Mesenchymal stem cell (in vitro differentiated cells and primary cell): ENCODE results near the gene NUDT17.
A peak's percentile ranks its signal among the peaks of the same experiment; 100 is the strongest.

ENCODE experiments used
- DNase-seq: peaks from one replicate; pipeline ENCODE4 v3.0.0-alpha.2; 2013
- H2AFZ ChIP-seq: one replicate; pipeline ENCODE4 v1.6.1; 2013; ENCODE audit warnings: low read depth, mild to moderate bottlenecking, control low read depth, inconsistent platforms, low read length, moderate library complexity
- H2AK5ac ChIP-seq: 2 replicates; pipeline ENCODE4 v1.6.1; 2013; ENCODE audit warnings: low read length, moderate library complexity, mild to moderate bottlenecking, inconsistent platforms; ENCODE audit not compliant: severe bottlenecking
- H2BK120ac ChIP-seq: one replicate; pipeline ENCODE4 v1.6.1; 2013; ENCODE audit warnings: low read depth, mild to moderate bottlenecking, inconsistent platforms, low read length, moderate library complexity
- H2BK12ac ChIP-seq, 2 experiments: one replicate each; pipeline ENCODE4 v1.6.1; 2013; ENCODE audit warnings: inconsistent platforms in 2 of 2, low read length in 2 of 2, mild to moderate bottlenecking in 2 of 2, moderate library complexity in 2 of 2, control low read depth in 1 of 2
- H2BK15ac ChIP-seq: one replicate; pipeline ENCODE4 v1.6.1; 2013; ENCODE audit warnings: mild to moderate bottlenecking, low read depth, inconsistent platforms; ENCODE audit not compliant: poor library complexity, severe bottlenecking
- H2BK5ac ChIP-seq: 2 replicates; pipeline ENCODE4 v1.6.1; 2013; ENCODE audit warnings: low read depth, mild to moderate bottlenecking, low read length, control low read depth, inconsistent platforms; ENCODE audit not compliant: poor library complexity, severe bottlenecking
- H3K14ac ChIP-seq, 2 experiments: one replicate each; pipeline ENCODE4 v1.6.1; 2013; ENCODE audit warnings: inconsistent platforms in 2 of 2, low read length in 2 of 2, control low read depth in 1 of 2, mild to moderate bottlenecking in 1 of 2, moderate library complexity in 1 of 2
- H3K18ac ChIP-seq, 2 experiments: one replicate each; pipeline ENCODE4 v1.6.1; 2013; ENCODE audit warnings: inconsistent platforms in 2 of 2, low read length in 2 of 2, control low read depth in 1 of 2, low read depth in 1 of 2, mild to moderate bottlenecking in 1 of 2
- H3K23ac ChIP-seq, 2 experiments: one replicate each; pipeline ENCODE4 v1.6.1; 2013; ENCODE audit warnings: inconsistent platforms in 2 of 2, low read length in 2 of 2, mild to moderate bottlenecking in 2 of 2, moderate library complexity in 2 of 2, control low read depth in 1 of 2
- H3K27ac ChIP-seq: 2 replicates; pipeline ENCODE4 v1.5.1; 2013; ENCODE audit warnings: mild to moderate bottlenecking, moderate library complexity, low read length, control low read depth, inconsistent platforms; ENCODE audit not compliant: poor library complexity, severe bottlenecking
- H3K27me3 ChIP-seq, 2 experiments: 2 replicates each; pipeline versions ENCODE4 v1.6.1 to v1.7.0; 2013; ENCODE audit warnings: low read length in 2 of 2, mild to moderate bottlenecking in 2 of 2, moderate library complexity in 2 of 2, control low read depth in 1 of 2, inconsistent platforms in 1 of 2; ENCODE audit not compliant: control insufficient read depth in 1 of 2, insufficient read depth in 1 of 2
- H3K36me3 ChIP-seq, 2 experiments: 2 replicates each; pipeline versions ENCODE4 v1.6.1 to v1.7.0; 2013; ENCODE audit warnings: low read length in 2 of 2, control low read depth in 1 of 2, inconsistent platforms in 1 of 2, low read depth in 1 of 2, mild to moderate bottlenecking in 1 of 2; ENCODE audit not compliant: insufficient read depth in 2 of 2, control insufficient read depth in 1 of 2
- H3K4ac ChIP-seq, 2 experiments: one replicate each; pipeline ENCODE4 v1.6.1; 2013; ENCODE audit warnings: inconsistent platforms in 2 of 2, low read length in 2 of 2, mild to moderate bottlenecking in 2 of 2, moderate library complexity in 2 of 2, control low read depth in 1 of 2, low read depth in 1 of 2
- H3K4me1 ChIP-seq: 2 replicates; pipeline ENCODE4 v1.6.1; 2013; ENCODE audit warnings: low read depth, low read length, control low read depth; ENCODE audit not compliant: control insufficient read depth, insufficient read depth
- H3K4me2 ChIP-seq: 2 replicates; pipeline ENCODE4 v1.6.1; 2013; ENCODE audit warnings: low read length, mild to moderate bottlenecking, inconsistent platforms; ENCODE audit not compliant: poor library complexity, severe bottlenecking
- H3K4me3 ChIP-seq, 2 experiments: 2 replicates each; pipeline versions ENCODE4 v1.5.1 to v1.7.0; 2013; ENCODE audit warnings: low read length in 2 of 2, mild to moderate bottlenecking in 2 of 2, control low read depth in 1 of 2, low read depth in 1 of 2; ENCODE audit not compliant: insufficient read depth in 1 of 2
- H3K79me1 ChIP-seq: replicated peaks from 2 replicates; pipeline ENCODE4 v1.6.1; 2013; ENCODE audit warnings: mild to moderate bottlenecking, control low read depth, low read length, inconsistent platforms; ENCODE audit not compliant: poor library complexity, severe bottlenecking
- H3K9ac ChIP-seq: 2 replicates; pipeline ENCODE4 v1.7.0; 2013; ENCODE audit warnings: mild to moderate bottlenecking, low read length, moderate library complexity
- H3K9me3 ChIP-seq: 2 replicates; pipeline ENCODE4 v1.7.0; 2013; ENCODE audit warnings: mild to moderate bottlenecking, low read length; ENCODE audit not compliant: control insufficient read depth
- H4K8ac ChIP-seq: one replicate; pipeline ENCODE4 v1.6.1; 2013; ENCODE audit warnings: inconsistent platforms, mild to moderate bottlenecking, low read length, moderate library complexity
- H4K91ac ChIP-seq: one replicate; pipeline ENCODE4 v1.6.1; 2013; ENCODE audit warnings: mild to moderate bottlenecking, low read length, inconsistent platforms
- WGBS: methylation state at CpG from one replicate; pipeline ENCODE4 v1.1.7; 2013; ENCODE audit warnings: mixed read lengths; 5-methylcytosine and 5-hydroxymethylcytosine counted together

The NUDT17 gene

DNA sequence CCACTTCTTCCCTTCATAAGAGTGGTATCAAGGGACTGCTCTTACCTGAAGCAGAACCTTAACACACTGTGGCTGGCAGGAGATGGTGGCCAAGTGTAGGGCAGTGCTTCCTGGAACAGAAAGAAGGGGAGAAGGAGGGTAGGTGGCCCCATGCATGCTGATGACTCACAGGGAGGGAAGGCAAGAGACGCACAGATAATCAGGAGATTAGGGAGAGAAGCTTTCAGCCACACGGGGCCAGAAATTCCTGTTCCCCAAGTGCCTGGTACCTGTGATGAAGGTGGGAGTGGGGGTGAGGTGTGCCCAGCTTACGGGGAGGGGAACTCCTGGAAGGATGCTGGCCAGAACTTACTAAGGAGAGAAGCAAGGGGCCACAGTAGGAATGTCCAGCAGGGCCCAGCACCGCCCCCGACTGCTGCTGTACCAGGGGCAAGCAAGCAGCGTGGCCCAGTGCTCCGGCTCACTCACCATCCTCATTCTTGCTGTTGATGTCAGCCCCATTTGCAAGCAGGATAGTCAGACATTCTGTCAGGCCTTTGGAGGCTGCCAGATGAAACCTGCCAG is 32.6 kb downstream of the NUDT17 start:
- WGBS: 79% methylated on average over 7 of the region's 7 CpGs
- H3K36me3 ChIP-seq: no peaks in the 10 kb centered on the region
- H4K8ac ChIP-seq: no peak overlapping the region
- no peak overlapping the region for H2BK120ac ChIP-seq
- no peak overlapping the region for H3K4me3 ChIP-seq
- H4K91ac ChIP-seq: no peak overlapping the region
- H3K9me3 ChIP-seq: no peaks in the 10 kb centered on the region
- H3K9ac ChIP-seq: no peak overlapping the region
- DNase-seq: no peak
- no peak overlapping the region for H3K4ac ChIP-seq
- H3K4me1 ChIP-seq: peaks cover 5% of the 10 kb centered on the region
- no peak overlapping the region for H3K27ac ChIP-seq
- no peaks in the 10 kb centered on the region for H3K27me3 ChIP-seq
- no peak overlapping the region for H3K23ac ChIP-seq
- no peaks in the 10 kb centered on the region for H3K79me1 ChIP-seq
- no peak overlapping the region for H3K4me2 ChIP-seq
- H2AFZ ChIP-seq: no peak overlapping the region
- no peak overlapping the region for H2BK15ac ChIP-seq
- H3K18ac ChIP-seq: no peak overlapping the region
- H2BK12ac ChIP-seq: peak overlapping the region in 1 of 2 experiments; percentile 29
- no peak overlapping the region for H2BK5ac ChIP-seq
- H3K14ac ChIP-seq: no peak overlapping the region
- H2AK5ac ChIP-seq: no peak overlapping the region

DNA sequence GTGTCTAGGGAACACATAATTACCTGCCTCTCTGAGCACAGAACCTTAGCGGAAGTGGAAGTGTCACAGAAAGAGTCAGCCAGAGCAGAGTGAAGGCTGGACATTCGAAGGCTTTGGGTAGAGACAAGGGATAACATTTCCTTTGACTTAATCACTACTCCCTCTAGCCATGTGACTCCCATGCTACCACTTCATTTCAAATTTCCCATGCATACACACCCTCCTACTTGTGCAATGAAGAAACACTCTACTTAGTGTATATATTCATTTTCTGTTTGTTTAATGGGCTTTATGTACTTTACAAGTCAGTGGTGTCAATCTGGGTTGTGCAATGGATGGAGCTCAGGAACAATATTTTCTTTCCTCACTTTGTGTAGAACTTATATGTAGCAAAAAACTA is 33.3 kb downstream of the NUDT17 start:
- Histone ChIP-seq H3K27me3 (no peaks in the 10 kb centered on the region), H4K8ac (no peak overlapping the region), H2BK120ac (no peak overlapping the region), H3K23ac (no peak overlapping the region), H3K4me3 (no peak overlapping the region), H3K27ac (no peak overlapping the region), H3K9me3 (no peaks in the 10 kb centered on the region), H3K14ac (no peak overlapping the region), H2BK5ac (no peak overlapping the region), H2BK15ac (no peak overlapping the region), H3K4me1 (peaks cover 5% of the 10 kb centered on the region), H3K4me2 (no peak overlapping the region), H3K4ac (no peak overlapping the region), H3K79me1 (no peaks in the 10 kb centered on the region), H2AFZ (no peak overlapping the region), H3K36me3 (no peaks in the 10 kb centered on the region), H2AK5ac (no peak overlapping the region), H3K9ac (no peak overlapping the region), H3K18ac (no peak overlapping the region), H4K91ac (no peak overlapping the region), H2BK12ac (no peak overlapping the region)
- 100% methylated on average over 1 of the region's 2 CpGs for WGBS
- peak; percentile 26 for DNase-seq

DNA sequence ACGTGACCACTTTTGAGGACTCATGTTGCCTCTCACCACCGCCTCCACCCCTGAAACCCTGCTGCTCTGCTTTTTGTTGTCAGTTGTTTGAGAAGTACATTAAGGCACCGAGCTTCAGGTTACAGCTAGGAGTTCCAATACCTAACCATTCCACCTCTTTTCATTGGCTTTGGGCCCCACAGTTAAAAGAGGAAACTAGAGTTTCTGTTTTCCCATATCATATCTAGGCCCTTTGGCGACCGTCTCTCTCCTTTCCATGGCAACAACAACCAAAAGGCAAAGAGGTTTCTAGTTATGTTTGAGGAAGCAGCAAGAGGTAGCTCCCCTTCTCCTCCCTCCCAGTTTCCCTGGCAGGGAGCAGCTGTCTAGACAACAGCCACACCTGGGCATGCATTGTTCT is 34.3 kb downstream of the NUDT17 start:
- H3K9ac ChIP-seq: no peak overlapping the region
- no peak overlapping the region for H2BK12ac ChIP-seq
- no peaks in the 10 kb centered on the region for H3K36me3 ChIP-seq
- WGBS: 46% methylated on average over 3 of the region's 5 CpGs
- no peaks in the 10 kb centered on the region for H3K9me3 ChIP-seq
- no peak overlapping the region for H3K18ac ChIP-seq
- H3K79me1 ChIP-seq: no peaks in the 10 kb centered on the region
- peak overlapping the region in 1 of 2 experiments; percentile 20 for H3K14ac ChIP-seq
- no peaks in the 10 kb centered on the region for H3K27me3 ChIP-seq
- no peak overlapping the region for H3K4me2 ChIP-seq
- no peak overlapping the region for H3K4me3 ChIP-seq
- no peak overlapping the region for H4K8ac ChIP-seq
- no peak overlapping the region for H3K4ac ChIP-seq
- H3K27ac ChIP-seq: no peak overlapping the region
- no peak overlapping the region for H2AFZ ChIP-seq
- no peak for DNase-seq
- no peak overlapping the region for H2AK5ac ChIP-seq
- H3K23ac ChIP-seq: no peak overlapping the region
- no peak overlapping the region for H4K91ac ChIP-seq
- H2BK5ac ChIP-seq: no peak overlapping the region
- no peak overlapping the region for H2BK15ac ChIP-seq
- no peak overlapping the region for H2BK120ac ChIP-seq
- H3K4me1 ChIP-seq: peaks cover 6% of the 10 kb centered on the region

DNA sequence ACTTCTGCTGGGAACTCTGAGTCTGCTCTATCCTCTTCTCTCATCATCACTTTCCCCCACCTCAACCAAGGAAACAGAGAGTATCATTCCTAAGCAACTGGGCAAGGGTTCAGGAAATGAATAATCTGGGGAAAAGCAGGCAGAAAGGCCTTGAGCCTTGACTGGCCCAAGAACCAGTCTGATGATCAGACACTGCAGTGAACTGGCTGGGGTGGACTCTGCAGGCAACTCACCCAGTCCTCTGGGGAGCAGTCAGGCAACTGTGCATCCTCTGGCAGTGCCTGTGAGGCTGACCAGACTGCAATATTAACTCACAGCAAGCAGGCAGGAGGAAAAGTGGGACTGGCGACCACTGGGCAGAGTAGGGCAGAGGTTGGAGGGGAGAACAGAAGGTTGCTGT is 39.2 kb downstream of the NUDT17 start:
- H2BK5ac ChIP-seq: no peak overlapping the region
- H3K14ac ChIP-seq: no peak overlapping the region
- H2BK120ac ChIP-seq: no peak overlapping the region
- peak overlapping the region in 1 of 2 experiments; percentile 84 for H3K4me3 ChIP-seq
- no peak for DNase-seq
- H3K4me1 ChIP-seq: peaks cover 21% of the 10 kb centered on the region
- H3K36me3 ChIP-seq: peaks cover 0 to 7% of the 10 kb centered on the region in 2 experiments
- H2BK15ac ChIP-seq: no peak overlapping the region
- H3K4ac ChIP-seq: no peak overlapping the region
- H3K18ac ChIP-seq: no peak overlapping the region
- H2AFZ ChIP-seq: no peak overlapping the region
- no peak overlapping the region for H2BK12ac ChIP-seq
- no peaks in the 10 kb centered on the region for H3K9me3 ChIP-seq
- H3K27me3 ChIP-seq: no peaks in the 10 kb centered on the region
- 76% methylated on average over 1 of the region's 1 CpG for WGBS
- peak overlapping the region; percentile 45 for H4K8ac ChIP-seq
- H3K27ac ChIP-seq: no peak overlapping the region
- no peak overlapping the region for H3K23ac ChIP-seq
- no peak overlapping the region for H4K91ac ChIP-seq
- peak overlapping the region; percentile 17 for H3K9ac ChIP-seq
- H3K4me2 ChIP-seq: no peak overlapping the region
- H2AK5ac ChIP-seq: no peak overlapping the region
- H3K79me1 ChIP-seq: peaks cover under 1% of the 10 kb centered on the region
